HL-60/S4 treated with retinoic acid at 250 ng/mL for 4 days and 3 days (cell line): ENCODE measurements around the gene CADM3.

Experiments used
- in situ Hi-C: fragments of 300-500 bp; cut with MboI; formaldehyde crosslinking; loops from 2 replicates; pipeline ENCODE4 v1.7.0; 2022; ENCODE audit warnings: low sequenced_read_pairs

CADM3 gene, protein sequence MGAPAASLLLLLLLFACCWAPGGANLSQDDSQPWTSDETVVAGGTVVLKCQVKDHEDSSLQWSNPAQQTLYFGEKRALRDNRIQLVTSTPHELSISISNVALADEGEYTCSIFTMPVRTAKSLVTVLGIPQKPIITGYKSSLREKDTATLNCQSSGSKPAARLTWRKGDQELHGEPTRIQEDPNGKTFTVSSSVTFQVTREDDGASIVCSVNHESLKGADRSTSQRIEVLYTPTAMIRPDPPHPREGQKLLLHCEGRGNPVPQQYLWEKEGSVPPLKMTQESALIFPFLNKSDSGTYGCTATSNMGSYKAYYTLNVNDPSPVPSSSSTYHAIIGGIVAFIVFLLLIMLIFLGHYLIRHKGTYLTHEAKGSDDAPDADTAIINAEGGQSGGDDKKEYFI

DNA sequence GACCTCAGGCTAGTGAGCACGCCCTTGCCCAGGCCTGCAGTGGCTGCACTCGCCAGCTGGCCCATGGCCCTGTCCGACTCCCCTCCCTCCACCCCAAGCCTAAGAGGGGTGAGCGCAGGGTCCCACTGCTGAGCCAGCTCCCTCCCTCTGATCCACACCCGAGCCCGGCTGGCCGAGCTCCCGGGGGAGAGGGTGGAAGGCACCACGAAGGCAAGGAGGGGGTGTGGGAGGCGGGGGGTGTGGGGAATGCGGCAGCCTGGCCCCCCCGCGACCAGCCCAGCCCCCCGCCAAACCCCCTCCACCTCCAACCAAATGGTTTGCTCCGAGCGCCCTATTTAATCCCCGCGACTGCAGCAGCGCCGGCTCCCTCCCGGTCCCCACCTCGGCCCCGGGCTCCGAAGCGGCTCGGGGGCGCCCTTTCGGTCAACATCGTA lies at the start of gene CADM3:
Gene CADM3 (plus strand): TSS at position 362 of the 434 bp plus-strand sequence. CDS start 151 bp downstream, outside the sequence.
- in situ Hi-C loops, result no loop called here

DNA sequence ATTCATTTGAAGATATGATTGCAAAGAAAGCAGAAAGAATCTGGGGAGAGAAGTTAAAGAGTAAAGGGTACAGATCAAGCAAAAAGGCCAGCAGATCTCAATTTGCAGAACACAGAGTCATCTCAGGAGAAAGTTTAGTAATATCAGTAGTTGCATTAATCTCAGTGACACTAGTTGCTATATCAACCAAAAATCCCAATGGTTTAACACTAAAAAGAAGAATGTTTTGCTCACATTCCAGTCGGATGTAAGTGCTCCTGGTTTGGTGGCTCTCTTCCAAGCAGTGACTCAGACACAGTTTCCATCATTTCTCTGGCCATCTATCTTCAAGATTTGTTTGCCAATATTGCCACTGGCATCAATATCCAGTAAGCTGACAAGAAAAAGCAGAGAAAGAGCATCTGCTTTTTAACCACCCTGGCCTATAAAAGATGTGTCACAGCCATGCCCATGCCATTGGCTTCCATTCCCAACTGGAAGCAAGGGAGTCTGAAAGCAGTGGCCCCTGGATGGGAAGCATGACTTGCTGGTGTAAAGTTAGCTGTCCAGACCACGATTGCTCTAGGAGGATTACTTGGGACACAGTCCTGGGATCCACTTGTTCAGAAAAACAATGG lies 49.3 kb upstream of the CADM3 start:
- in situ Hi-C loops, result no loop called here

DNA sequence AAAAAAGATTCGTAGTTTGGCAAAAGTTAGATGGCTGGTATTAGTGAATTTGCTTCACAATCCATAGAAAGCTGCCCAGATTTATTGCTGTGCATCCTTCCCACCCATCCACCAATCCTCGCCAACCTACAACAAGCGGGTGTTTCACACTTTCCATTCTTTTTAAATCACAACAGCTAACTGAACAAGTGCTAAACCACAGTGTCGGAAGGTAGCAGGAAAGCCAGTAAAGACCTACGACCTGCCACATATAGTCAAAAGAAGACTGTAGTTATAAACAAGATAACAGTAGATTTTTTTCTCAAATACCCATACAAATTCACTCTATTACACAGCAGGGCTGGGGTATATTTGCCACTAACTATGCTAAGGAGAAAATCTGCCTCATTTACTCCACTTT lies 47.8 kb upstream of the CADM3 start:
- in situ Hi-C loops, result no loop called here

DNA sequence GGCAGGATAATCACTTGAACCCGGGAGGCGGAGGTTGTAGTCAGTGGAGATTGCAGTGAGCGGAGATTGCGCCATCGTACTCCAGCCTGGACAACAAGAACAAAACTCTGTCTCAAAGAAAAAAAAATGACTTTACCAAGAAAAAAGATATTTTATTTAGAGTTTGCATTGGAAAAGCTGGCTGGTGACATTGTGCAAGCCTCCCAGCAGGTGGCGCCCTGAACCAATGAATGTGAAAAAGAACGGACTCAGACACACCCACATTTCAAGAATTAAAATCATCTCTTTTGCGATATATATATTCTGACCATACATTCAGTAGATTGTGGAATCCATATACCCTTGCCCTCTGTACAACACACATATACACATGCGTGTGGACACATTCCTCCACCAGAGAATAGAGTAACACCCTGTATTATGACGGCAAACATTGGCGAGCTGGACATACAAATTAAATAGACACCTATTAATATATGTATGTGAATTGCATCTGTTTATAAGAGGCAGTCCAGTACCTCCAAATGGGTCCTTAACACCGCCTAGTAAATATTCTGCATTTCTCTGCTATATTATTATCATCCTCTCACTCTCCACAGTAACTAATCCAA lies 39.0 kb upstream of the CADM3 start:
- in situ Hi-C loops, result no loop called here

DNA sequence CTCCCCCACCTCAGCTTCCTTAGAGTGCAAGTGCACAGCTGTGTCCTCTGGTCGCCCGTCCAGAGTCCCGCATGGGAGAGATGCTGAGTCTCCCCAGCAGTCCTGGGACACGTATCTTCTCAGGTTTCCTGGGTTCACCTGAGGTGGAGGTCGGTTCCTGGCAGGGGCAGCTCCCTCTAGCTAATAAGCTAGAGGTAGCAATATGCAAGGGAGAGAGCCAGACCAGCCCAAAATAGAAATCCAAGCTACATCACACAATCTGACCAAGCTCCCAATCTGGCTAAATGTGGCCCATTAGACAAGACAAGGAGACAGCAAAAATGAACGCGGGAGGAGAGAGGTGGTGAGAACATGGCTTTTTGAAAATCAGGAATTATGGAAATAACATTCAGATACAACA lies 30.9 kb upstream of the CADM3 start:
- in situ Hi-C loops, result no loop called here

DNA sequence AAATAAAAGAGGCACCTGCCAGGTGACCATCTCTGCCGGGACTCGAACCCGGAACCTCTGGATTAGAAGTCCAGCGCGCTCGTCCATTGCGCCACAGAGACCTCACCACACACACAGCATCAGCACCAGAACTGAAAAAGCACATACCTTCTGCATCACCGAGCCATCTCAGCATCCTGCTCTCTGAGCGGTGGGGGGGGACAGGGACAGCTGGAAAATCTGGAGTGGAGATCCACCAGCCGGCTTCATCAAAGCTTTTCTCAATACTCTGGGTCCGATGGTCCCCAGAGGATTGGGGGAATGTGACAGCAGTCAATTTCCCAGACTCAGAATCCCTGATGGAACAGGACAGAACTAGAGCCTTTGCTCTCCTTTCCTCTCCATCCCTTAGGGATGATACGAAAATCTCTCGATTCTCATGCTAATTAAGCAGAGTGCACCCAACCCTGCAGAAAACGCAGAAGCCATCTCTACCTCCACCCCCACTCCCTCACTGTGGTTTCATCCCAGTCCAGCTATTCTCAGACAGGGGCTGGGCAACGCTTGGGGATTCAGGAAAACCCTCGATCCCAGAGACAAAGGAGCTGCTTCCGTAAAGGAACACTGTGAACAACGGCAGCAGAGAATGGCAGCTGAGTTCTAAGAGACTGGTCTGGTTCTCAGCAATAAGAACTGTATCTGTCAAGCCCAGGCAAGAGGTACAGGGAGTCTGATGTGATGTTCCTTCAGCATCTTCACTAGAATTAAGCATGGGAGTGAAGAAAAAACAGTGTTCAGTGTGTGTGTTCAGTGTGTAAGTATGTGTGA lies 29.6 kb upstream of the CADM3 start:
- in situ Hi-C loops, result no loop called here

DNA sequence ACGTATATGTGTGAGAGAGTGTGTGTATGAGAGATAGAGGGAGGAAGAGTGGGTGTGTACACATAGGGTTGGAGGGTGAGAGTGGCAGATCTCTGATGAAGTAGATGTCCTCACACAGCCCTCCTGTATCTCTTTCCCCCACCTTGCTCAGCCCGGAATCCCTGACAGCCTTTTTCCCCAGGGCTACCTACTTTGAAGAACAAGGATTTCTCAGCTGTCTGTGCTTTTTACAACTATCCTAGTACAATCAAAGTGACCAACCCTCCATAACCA lies 29.1 kb upstream of the CADM3 start:
- in situ Hi-C loops, result no loop called here

DNA sequence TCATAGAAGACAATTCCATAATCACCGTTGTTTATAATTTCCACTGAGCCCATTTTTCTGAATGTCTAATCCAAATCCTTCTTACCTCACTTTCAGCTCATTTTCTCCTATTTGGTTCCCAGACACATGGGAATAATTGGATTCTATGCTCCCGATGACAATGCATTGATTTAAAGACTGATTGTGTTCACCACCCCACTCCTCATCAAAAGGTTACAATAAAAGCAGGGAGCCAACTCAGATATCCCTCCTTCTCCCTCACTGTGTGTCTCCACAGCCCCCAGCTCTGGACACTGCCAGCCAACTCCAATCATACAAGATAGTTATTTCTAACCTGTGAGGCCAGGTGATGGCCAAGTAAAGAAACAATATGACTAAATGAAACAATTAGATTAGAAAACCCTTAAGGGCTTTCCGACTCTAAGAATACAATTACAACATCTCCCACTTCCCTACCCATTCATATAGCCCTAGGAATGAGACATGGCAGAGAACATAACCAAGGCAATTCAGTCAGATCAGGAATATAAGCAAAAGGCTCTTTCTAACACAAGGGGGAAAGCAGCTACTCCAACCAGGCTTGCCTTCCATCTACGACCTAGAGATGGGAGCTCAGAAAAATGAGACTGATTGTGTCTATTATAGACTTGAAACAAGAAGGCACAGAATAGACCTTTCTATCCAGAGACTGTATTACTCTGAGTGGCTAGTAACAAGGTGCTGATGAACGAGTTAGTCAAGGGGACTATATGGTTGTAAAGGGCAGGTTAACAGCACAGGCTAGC lies 28.5 kb upstream of the CADM3 start:
- in situ Hi-C loops, result no loop called here

DNA sequence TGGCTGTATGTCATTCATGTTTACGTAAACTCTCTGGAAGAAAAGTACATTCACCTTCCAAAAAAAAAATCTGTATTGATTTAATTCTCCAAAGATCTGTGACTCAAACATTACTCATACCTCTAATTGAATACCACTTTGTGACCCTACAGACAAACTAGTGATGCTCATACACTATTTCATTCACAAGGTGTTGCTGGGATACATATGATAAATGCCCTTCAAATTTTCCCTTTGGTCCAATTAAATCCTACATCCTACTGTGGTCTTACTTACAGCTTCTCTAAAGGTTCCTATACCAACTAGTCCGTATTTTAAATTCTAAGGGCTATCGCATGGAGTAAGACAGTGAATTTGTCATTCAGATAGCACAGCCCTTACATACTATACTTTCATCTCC lies 26.8 kb upstream of the CADM3 start:
- in situ Hi-C loops, result no loop called here

DNA sequence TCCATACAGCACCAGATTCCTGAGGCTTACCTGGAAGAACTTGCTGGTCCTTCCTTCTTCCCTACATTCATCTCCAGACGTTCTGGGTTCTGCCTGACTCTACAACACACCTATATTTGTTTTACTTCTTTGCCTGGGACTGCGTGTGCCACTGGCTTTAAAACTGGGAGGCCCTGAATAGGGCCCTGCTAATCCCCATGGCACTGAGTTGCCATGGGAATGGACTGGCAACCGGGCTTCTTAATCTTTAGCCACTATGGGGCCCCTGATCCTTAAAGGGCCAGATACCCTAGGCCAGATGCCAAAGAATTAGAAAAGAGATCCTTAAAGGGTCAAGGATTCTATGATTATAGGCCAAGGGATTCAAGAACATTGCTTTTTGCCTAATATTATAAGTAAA lies 24.4 kb upstream of the CADM3 start:
- in situ Hi-C loops, result no loop called here

DNA sequence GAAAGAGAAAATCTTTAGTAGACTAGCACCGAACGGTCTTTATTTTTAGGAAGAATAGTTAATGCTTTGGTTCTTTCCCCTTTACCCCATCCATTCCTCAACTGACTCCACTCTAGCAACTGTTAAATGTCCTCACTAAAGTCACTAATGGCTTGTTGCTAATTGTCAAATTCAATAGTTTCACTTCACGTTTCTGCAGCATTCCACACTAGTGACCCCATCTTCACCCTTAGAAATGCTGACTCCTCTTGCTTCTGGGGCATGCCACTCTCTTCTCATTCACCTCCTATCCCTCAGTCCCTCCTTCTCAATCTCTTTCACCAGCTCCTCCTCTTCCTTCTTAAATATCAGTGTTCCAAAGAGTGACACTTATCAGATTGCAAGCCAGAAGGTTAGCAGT lies 19.4 kb upstream of the CADM3 start:
- in situ Hi-C loops, result no loop called here

DNA sequence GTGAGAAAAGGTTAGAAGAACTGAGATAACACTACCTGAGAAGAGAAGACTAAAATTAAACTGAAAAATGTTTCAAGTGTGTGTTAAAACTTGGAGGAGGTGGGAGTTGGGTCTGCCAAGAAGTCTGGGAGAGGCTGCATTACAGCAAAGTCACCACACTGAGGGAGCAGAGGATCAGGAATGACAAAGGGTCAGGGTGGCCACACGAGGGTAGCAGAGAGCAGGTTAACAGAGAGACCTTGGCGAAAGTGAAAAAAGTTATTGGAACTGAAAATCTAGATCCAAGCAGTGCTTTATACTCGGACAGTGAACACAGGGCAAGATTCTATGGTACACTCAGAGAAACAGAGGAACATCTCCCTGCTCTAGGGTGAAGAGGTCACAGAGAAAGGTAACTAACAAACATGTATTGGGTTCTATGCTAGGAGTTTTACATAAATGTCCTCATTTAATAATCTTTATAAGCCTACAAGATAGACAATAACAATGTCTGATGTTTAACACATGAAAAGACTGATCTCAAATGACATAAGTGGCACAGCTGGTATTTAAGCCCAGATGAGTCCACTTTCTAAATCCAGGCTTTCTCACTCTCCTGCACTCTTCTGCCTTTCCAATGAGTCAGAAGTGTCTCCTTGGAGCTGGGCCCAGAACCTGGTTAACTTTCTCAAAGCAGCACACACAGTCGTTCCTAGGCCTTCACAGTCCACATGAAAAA lies 10.3 kb upstream of the CADM3 start:
- in situ Hi-C loops, result no loop called here

DNA sequence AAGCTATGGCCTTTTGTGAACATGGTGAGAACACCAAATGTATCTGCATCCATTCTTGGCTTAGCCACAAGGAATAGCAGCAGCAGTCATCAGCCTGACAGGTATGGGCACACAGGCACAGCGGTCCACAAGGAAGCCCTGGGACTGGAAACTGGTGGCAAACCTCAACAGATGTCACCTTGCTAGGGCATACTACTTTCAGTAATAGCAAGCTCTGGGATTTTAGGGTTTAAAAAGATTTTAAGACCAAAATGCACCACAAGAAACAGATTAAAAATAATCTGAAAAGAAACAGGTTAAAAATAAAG lies 9.7 kb upstream of the CADM3 start:
- in situ Hi-C loops, result no loop called here

DNA sequence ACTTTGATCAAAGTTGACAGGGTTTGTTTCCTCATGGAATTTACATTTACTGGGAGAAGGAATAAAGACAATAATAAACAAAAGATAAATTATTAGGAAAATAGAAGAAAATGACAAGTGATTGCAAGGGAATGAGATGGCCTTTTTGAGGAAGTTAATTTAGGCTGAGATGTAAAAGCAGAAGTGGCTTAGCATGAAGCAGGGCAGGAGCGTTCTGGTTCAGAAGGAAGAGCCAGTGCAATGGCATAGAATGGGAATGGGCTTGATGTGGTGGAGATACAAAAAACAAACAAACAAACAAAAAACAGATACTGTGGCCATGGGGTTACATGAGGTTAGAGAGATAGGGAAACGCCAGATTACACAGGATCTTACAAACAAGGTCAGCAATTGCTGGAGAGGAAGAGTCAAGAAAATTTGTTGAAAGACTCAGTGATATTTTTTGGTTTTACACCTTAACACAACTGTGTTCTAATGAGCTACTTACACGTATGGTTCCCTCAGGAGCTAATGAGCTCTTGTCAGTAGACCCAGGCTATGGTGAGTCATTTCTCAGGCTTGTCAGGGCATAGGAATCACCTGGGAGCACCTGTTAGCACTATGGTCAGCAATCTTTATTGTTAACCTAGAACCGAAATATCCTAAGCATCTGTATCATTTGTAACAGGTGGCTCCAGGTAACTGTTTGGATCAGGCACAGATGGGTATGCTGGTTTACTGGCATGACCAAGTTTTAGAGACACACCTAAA lies 8.7 kb upstream of the CADM3 start:
- in situ Hi-C loops, result no loop called here

DNA sequence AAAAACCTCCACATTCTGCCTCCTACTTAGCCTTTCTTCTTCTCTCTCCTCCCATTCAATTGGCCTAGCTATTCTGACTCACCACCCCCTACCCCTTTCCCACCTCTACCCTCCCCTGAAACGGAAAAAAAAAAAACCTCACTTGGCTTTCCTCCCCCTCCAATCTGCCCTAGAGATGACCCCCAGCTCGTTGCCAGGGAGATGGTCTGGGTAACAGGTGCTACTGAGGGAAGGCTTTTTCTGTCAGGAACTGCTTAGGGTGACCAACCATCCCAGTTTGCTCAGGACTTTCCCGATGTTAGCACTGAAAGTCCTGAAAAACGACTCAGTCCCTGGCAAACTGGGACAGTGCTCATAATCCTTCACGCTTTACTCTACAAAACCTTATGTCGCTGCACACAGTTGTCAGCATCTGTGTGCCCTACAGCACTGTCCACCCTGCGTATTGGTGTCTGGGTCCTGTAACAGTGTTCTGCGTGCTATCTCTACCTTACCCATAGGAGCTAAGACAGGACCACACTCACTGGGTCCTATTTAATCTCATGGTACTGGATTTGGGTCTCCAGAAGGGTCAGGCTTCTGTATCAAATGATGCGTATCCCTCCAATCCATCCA lies 7.7 kb upstream of the CADM3 start:
- in situ Hi-C loops, result no loop called here

DNA sequence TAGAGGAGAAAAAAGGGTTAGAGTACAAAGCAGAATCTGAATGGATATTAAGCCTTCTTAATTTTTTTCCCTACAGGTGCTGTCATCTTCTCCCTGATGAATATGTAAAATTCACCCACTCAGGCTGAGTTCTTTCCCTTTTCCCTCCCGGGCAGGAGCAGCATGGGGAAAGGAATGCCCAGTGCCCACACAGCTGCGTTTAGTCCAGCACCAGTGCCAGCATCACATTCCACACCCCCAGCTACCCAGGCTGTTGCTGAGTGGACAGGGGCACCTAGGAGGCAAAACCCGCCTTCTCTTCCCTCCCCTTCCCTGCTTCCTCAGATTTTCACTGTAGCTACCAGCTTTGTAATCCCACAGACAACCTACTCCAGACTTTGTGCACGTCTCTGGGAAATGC lies 3.4 kb upstream of the CADM3 start:
- in situ Hi-C loops, result no loop called here

DNA sequence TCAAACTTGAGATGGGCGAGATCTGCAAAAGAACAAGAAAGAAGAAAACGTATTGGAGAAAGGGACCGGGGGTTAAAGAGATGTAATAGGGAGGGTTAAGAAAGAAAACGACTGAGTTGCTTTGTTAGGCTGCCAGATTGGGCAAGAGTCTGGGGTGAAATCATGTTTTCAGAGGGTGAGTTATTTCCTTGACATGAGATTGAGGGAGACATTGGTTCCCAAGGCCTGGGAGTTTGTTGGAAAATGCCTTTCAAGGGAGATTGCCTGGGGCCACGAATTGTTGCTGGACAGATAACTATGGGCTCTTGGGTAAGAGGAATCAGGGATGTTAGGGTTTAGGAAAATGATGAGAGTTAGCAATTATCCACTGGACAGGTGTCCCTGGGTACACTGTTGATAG lies 776 bp upstream of the CADM3 start:
- in situ Hi-C loops, result no loop called here

DNA sequence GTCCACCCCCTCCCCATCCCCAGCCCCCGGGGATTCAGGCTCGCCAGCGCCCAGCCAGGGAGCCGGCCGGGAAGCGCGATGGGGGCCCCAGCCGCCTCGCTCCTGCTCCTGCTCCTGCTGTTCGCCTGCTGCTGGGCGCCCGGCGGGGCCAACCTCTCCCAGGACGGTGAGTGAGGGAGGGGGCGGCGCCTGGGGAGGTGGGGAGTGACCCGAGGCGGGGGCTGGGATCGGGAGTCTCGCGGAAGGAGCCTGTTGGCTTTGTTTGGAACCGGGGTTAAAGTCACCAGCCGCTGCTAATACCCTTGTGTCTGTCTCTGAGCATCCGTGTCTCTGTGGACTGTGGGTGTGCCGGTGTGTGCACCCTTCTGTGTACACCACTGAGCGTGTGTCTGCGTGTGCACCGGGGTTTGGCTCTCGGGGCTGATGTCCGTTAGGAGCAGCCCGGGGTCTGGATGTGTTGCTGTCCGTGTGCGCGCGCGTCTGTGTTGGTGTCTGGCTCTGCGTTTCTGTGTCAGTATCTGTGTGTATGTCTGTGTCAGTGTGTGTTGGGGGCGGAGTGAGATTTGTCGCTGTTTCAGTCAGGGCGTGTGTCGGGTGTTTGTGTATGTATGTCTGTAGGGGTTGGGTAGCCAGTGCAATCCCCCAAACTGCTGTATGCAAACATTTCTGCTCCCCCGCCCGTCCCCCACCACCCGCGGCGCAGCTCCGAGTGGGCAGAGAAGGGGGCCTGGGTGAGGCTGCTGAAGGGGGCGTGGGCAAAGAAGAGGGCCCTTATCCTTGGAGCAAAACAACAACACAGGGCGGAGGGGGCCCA lies 480 bp downstream of the CADM3 start:
- in situ Hi-C loops, result no loop called here
